HCT116 (cell line): Measurements from ENCODE around the gene TMEM91. TPM values are rescaled to one million over a fixed set of nuclear protein-coding genes. Genes with fewer than 3 reads are reported as not detected.
A peak's percentile ranks its signal among the peaks of the same experiment; 100 is the strongest.

Experiments
- ATAC-seq: fragments of 200-7000 bp; cut with Tn5 transposase; 2 replicates; pipeline ENCODE4 v1.9.1; 2020; ENCODE audit warnings: mild to moderate bottlenecking, moderate library complexity
- BruUV-seq: library from RNA; stranded (reverse); fragments of 400-500 nt; replicated peaks from 2 replicates; lab custom pipeline; 2021; lab: Mats Ljungman, UMichigan
- CTCF ChIA-PET: fragments of 300-600 bp; sonication (Branson Sonifier 250); formaldehyde crosslinking; loops from one replicate; lab custom pipeline; 2021; ENCODE audit warnings: antibody characterized with exemption; lab: Charles Lee
- POLR2A ChIA-PET: fragments of 300-600, 350-600 bp; sonication (Branson Sonifier 250); formaldehyde crosslinking; loops from one replicate; lab custom pipeline; 2021; ENCODE audit warnings: antibody characterized with exemption; lab: Charles Lee
- RAD21 ChIA-PET, 2 experiments: fragments of 300-600 bp; sonication (Branson Sonifier 250); formaldehyde crosslinking; loops; one replicate each; lab custom pipeline; 2023; ENCODE audit warnings: low total read pairs in 2 of 2; ENCODE audit not compliant: uncharacterized antibody in 2 of 2, unreplicated experiment in 2 of 2, low non-redundant PET in 1 of 2; lab: Charles Lee
- DNase-seq: peaks from one replicate; pipeline ENCODE4 v3.0.0-alpha.2; 2010; ENCODE audit warnings: low read depth, low spot score
- H2AFZ ChIP-seq: fragments of 200-600 bp; shearing (Covaris generic), sonication (generic); 2 replicates; pipeline ENCODE4 v1.6.1; 2017; ENCODE audit warnings: low read depth, mixed run types, mixed read lengths, antibody characterized with exemption, low read length; ENCODE audit not compliant: poor library complexity, severe bottlenecking
- H3K27ac ChIP-seq: 2 replicates; pipeline ENCODE4 v1.5.1; 2012; ENCODE audit warnings: low read depth, low read length
- H3K27me3 ChIP-seq: fragments of 200-600 bp; sonication (generic); 2 replicates; pipeline ENCODE4 v1.6.1; 2016; ENCODE audit warnings: mixed run types, low read length, mixed read lengths; ENCODE audit not compliant: insufficient read depth
- H3K36me3 ChIP-seq, 2 experiments: fragments of 200-500 bp in 1 of 2; fragments of 200-600 bp in 1 of 2; sonication (Bioruptor generic) in 1 of 2; sonication (generic) in 1 of 2; 2 replicates each; pipeline versions ENCODE4 v1.5.1 to v1.6.1; 2014 to 2016; ENCODE audit warnings: low read length in 2 of 2, inconsistent platforms in 1 of 2, mixed read lengths in 1 of 2, mixed run types in 1 of 2; ENCODE audit not compliant: insufficient read depth in 2 of 2, control insufficient read depth in 1 of 2
- H3K4me1 ChIP-seq, 2 experiments: fragments of 200-600 bp in 1 of 2; sonication (generic) in 1 of 2; 2 replicates each; pipeline versions ENCODE4 v1.5.1 to v1.6.1; 2012 to 2017; ENCODE audit warnings: low read length in 2 of 2, inconsistent platforms in 1 of 2, mild to moderate bottlenecking in 1 of 2, mixed read lengths in 1 of 2, mixed run types in 1 of 2, moderate library complexity in 1 of 2; ENCODE audit not compliant: insufficient read depth in 2 of 2, control insufficient read depth in 1 of 2
- H3K4me2 ChIP-seq: fragments of 200-600 bp; sonication (generic); 2 replicates; pipeline ENCODE4 v1.6.1; 2017; ENCODE audit warnings: mixed run types, low read length, mixed read lengths
- H3K4me3 ChIP-seq, 2 experiments: fragments of 200-600 bp in 1 of 2; sonication (generic) in 1 of 2; replicated peaks in 1 of 2; 2 replicates each; pipeline ENCODE4 v1.5.1; 2011 to 2016; ENCODE audit warnings: low read length in 2 of 2, control low read depth in 1 of 2, low read depth in 1 of 2, mild to moderate bottlenecking in 1 of 2, mixed read lengths in 1 of 2, mixed run types in 1 of 2
- H3K79me2 ChIP-seq: fragments of 200-600 bp; sonication (generic); 2 replicates; pipeline ENCODE4 v1.6.1; 2017; ENCODE audit warnings: mild to moderate bottlenecking, mixed run types, low read length, moderate library complexity, mixed read lengths; ENCODE audit not compliant: insufficient read depth
- H3K9ac ChIP-seq: fragments of 200-600 bp; sonication (generic); 2 replicates; pipeline ENCODE4 v1.6.1; 2016; ENCODE audit warnings: low read length, mixed read lengths
- H3K9me2 ChIP-seq: fragments of 200-600 bp; sonication (generic), shearing (Covaris generic); 2 replicates; pipeline ENCODE4 v1.6.1; 2017; ENCODE audit warnings: mixed run types, mild to moderate bottlenecking, moderate library complexity; ENCODE audit not compliant: insufficient read depth
- H3K9me3 ChIP-seq, 2 experiments: fragments of 200-500 bp in 1 of 2; fragments of 200-600 bp in 1 of 2; sonication (Bioruptor generic) in 1 of 2; sonication (generic) in 1 of 2; 2 replicates each; pipeline ENCODE4 v1.6.1; 2014 to 2017; ENCODE audit warnings: low read length in 2 of 2, mixed read lengths in 2 of 2, inconsistent platforms in 1 of 2, low read depth in 1 of 2, mild to moderate bottlenecking in 1 of 2, mixed run types in 1 of 2, moderate library complexity in 1 of 2; ENCODE audit not compliant: control insufficient read depth in 1 of 2, insufficient read depth in 1 of 2
- H4K20me1 ChIP-seq: fragments of 200-600 bp; sonication (generic), shearing (Covaris generic); 2 replicates; pipeline ENCODE4 v1.6.1; 2017; ENCODE audit warnings: mixed run types, mild to moderate bottlenecking, moderate library complexity; ENCODE audit not compliant: insufficient read depth
- CBX3 ChIP-seq: IDR thresholded peaks from 2 replicates; pipeline ENCODE4 v1.6.1; 2012; ENCODE audit warnings: low read depth
- CEBPB ChIP-seq: IDR thresholded peaks from 2 replicates; pipeline ENCODE4 v1.6.1; 2012; ENCODE audit warnings: low read depth
- EGR1 ChIP-seq: IDR thresholded peaks from 2 replicates; pipeline ENCODE4 v1.6.1; 2012; ENCODE audit warnings: low read depth
- ELF1 ChIP-seq: IDR thresholded peaks from 2 replicates; pipeline ENCODE4 v1.6.1; 2012; ENCODE audit warnings: low read depth, borderline replicate concordance
- EZH2 ChIP-seq: fragments of 200-600 bp; sonication (generic); IDR thresholded peaks from 2 replicates; pipeline ENCODE4 v1.6.1; 2017; ENCODE audit warnings: antibody characterized with exemption, mixed run types
- EZH2phosphoT487 ChIP-seq: fragments of 200-600 bp; IDR thresholded peaks from 2 replicates; pipeline ENCODE4 v1.6.1; 2018; ENCODE audit warnings: antibody characterized with exemption, borderline replicate concordance
- FOSL1 ChIP-seq: IDR thresholded peaks from 2 replicates; pipeline ENCODE4 v1.6.1; 2012; ENCODE audit warnings: low read depth
- POLR2A ChIP-seq: IDR thresholded peaks from 2 replicates; pipeline ENCODE4 v1.7.0; 2011; ENCODE audit warnings: borderline replicate concordance; ENCODE audit not compliant: insufficient read depth, insufficient read length; ENCODE audit errors: extremely low read depth
- POLR2AphosphoS5 ChIP-seq: IDR thresholded peaks from 2 replicates; pipeline ENCODE4 v1.6.1; 2011; ENCODE audit warnings: mild to moderate bottlenecking, low read depth, low read length, moderate library complexity
- RAD21 ChIP-seq: IDR thresholded peaks from 2 replicates; pipeline ENCODE4 v1.6.1; 2012; ENCODE audit warnings: low read depth, mild to moderate bottlenecking
- SP1 ChIP-seq: IDR thresholded peaks from 2 replicates; pipeline ENCODE4 v1.6.1; 2012; ENCODE audit warnings: low read depth
- TCF7L2 ChIP-seq: IDR thresholded peaks from 2 replicates; pipeline ENCODE4 v1.7.0; 2011; ENCODE audit warnings: borderline replicate concordance, inconsistent platforms; ENCODE audit not compliant: insufficient read depth, insufficient read length; ENCODE audit errors: extremely low read depth
- YY1 ChIP-seq: IDR thresholded peaks from 2 replicates; pipeline ENCODE4 v1.6.1; 2011; ENCODE audit warnings: low read length, low read depth, moderate library complexity, mild to moderate bottlenecking; ENCODE audit not compliant: insufficient replicate concordance; ENCODE audit errors: extremely low read depth
- ZFX ChIP-seq: fragments of 450-650 bp; IDR thresholded peaks from 2 replicates; pipeline ENCODE4 v1.6.1; 2017
- ZNF274 ChIP-seq: fragments of 200-500 bp; sonication (Bioruptor generic); IDR thresholded peaks from 2 replicates; pipeline ENCODE4 v1.6.1; 2014; ENCODE audit warnings: mild to moderate bottlenecking, low read depth, low read length, inconsistent platforms
- intact Hi-C: fragments of 100-400 bp; cut with micrococcal nuclease; formaldehyde crosslinking; loops from 2 replicates; pipeline ENCODE4 v1.10.0; 2022
- total RNA-seq: library from RNA; stranded (reverse); gene quantifications from one replicate; pipeline ENCODE4 v1.2.1, GENCODE V29; 2021; ENCODE audit not compliant: unreplicated experiment
- TF ChIP-seq, protein P1 (sequence below): IDR thresholded peaks from 2 replicates; pipeline ENCODE4 v1.6.1; 2011; ENCODE audit warnings: mild to moderate bottlenecking, low read length, moderate library complexity; ENCODE audit not compliant: insufficient replicate concordance; ENCODE audit errors: extremely low read depth
- TF ChIP-seq, protein P2 (sequence below): IDR thresholded peaks from 2 replicates; pipeline ENCODE4 v1.6.1; 2012
- TF ChIP-seq, protein P3 (sequence below): IDR thresholded peaks from 2 replicates; pipeline ENCODE4 v1.6.1; 2012
- TF ChIP-seq, protein P4 (sequence below): IDR thresholded peaks from 2 replicates; pipeline ENCODE4 v1.6.1; 2012; ENCODE audit warnings: low read depth
- TF ChIP-seq, protein P5 (sequence below), 3 experiments: fragments of 200-600 bp in 1 of 3; sonication (generic) in 1 of 3; IDR thresholded peaks in 2 of 3; conservative IDR thresholded peaks in 1 of 3; 2 replicates each; pipeline ENCODE4 v1.5.1; 2012 to 2017; ENCODE audit warnings: low read depth in 2 of 3, low read length in 2 of 3, antibody characterized with exemption in 1 of 3, borderline replicate concordance in 1 of 3, control low read depth in 1 of 3, mild to moderate bottlenecking in 1 of 3, mixed read lengths in 1 of 3, mixed run types in 1 of 3, moderate library complexity in 1 of 3; ENCODE audit not compliant: insufficient read depth in 1 of 3

The TMEM91 gene
- total RNA-seq, 1 experiment from 2014 or later = 4.4 TPM

DNA sequence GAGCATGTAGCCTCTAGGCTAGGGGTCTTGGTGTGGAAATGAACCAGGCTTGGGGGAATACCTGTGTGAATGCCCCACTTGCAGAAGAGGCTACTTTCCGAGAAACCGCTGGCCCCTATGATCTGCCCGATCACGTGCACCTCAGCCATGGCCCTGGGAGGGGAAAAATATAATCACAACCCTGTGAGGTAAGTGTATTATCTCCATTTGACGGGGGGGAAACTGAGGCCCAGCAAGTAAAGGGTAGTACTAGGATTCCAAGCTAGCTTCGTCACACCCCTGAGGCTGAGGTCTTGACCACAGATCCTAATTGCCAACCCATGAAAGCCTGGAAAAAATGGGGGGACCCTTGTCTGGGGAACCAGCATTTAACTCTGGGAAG, 13.0 kb upstream of the TMEM91 start:
- H3K4me1 ChIP-seq = peaks cover 8 to 44% of the 10 kb centered on the region in 2 experiments; a peak in 3 of 4 replicates
- BruUV-seq = TSS peak; percentile 79
- intact Hi-C loops = no loop called here

More for the DNA sequence above, 13.0 kb upstream of the TMEM91 start:
- ATAC-seq = no peak
- no peak for DNase-seq
- no peaks in the 10 kb centered on the region for H4K20me1 ChIP-seq
- H3K4me3 ChIP-seq = peak overlapping the region; percentile 69 to 70
- H3K36me3 ChIP-seq = no peaks in the 10 kb centered on the region
- H2AFZ ChIP-seq = no peak overlapping the region
- H3K9ac ChIP-seq = peak overlapping the region; percentile 77
- peaks cover 12% of the 10 kb centered on the region; the same call in 1 of the 2 replicates for H3K79me2 ChIP-seq
- no peaks in the 10 kb centered on the region for H3K9me3 ChIP-seq
- peak overlapping the region; percentile 89 for H3K4me2 ChIP-seq
- no peak for TF ChIP-seq TCF7L2
- no peak for TF ChIP-seq POLR2A
- TF ChIP-seq, protein P1, sequence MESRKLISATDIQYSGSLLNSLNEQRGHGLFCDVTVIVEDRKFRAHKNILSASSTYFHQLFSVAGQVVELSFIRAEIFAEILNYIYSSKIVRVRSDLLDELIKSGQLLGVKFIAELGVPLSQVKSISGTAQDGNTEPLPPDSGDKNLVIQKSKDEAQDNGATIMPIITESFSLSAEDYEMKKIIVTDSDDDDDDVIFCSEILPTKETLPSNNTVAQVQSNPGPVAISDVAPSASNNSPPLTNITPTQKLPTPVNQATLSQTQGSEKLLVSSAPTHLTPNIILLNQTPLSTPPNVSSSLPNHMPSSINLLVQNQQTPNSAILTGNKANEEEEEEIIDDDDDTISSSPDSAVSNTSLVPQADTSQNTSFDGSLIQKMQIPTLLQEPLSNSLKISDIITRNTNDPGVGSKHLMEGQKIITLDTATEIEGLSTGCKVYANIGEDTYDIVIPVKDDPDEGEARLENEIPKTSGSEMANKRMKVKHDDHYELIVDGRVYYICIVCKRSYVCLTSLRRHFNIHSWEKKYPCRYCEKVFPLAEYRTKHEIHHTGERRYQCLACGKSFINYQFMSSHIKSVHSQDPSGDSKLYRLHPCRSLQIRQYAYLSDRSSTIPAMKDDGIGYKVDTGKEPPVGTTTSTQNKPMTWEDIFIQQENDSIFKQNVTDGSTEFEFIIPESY = no peak
- TF ChIP-seq, protein P2, sequence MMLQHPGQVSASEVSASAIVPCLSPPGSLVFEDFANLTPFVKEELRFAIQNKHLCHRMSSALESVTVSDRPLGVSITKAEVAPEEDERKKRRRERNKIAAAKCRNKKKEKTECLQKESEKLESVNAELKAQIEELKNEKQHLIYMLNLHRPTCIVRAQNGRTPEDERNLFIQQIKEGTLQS = no peak
- TF ChIP-seq CEBPB = no peak
- no peak for TF ChIP-seq ZFX
- TF ChIP-seq, protein P3, sequence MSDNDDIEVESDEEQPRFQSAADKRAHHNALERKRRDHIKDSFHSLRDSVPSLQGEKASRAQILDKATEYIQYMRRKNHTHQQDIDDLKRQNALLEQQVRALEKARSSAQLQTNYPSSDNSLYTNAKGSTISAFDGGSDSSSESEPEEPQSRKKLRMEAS = no peak
- no peak for TF ChIP-seq EGR1
- TF ChIP-seq YY1 = no peak
- no peak for TF ChIP-seq EZH2phosphoT487
- TF ChIP-seq CBX3 = no peak
- no peak for TF ChIP-seq FOSL1
- no peak for TF ChIP-seq ELF1
- TF ChIP-seq, protein P4, sequence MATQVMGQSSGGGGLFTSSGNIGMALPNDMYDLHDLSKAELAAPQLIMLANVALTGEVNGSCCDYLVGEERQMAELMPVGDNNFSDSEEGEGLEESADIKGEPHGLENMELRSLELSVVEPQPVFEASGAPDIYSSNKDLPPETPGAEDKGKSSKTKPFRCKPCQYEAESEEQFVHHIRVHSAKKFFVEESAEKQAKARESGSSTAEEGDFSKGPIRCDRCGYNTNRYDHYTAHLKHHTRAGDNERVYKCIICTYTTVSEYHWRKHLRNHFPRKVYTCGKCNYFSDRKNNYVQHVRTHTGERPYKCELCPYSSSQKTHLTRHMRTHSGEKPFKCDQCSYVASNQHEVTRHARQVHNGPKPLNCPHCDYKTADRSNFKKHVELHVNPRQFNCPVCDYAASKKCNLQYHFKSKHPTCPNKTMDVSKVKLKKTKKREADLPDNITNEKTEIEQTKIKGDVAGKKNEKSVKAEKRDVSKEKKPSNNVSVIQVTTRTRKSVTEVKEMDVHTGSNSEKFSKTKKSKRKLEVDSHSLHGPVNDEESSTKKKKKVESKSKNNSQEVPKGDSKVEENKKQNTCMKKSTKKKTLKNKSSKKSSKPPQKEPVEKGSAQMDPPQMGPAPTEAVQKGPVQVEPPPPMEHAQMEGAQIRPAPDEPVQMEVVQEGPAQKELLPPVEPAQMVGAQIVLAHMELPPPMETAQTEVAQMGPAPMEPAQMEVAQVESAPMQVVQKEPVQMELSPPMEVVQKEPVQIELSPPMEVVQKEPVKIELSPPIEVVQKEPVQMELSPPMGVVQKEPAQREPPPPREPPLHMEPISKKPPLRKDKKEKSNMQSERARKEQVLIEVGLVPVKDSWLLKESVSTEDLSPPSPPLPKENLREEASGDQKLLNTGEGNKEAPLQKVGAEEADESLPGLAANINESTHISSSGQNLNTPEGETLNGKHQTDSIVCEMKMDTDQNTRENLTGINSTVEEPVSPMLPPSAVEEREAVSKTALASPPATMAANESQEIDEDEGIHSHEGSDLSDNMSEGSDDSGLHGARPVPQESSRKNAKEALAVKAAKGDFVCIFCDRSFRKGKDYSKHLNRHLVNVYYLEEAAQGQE = no peak
- TF ChIP-seq EZH2 = no peak
- no peak for TF ChIP-seq RAD21
- TF ChIP-seq SP1 = no peak
- TF ChIP-seq POLR2AphosphoS5 = no peak
- TF ChIP-seq, protein P5, sequence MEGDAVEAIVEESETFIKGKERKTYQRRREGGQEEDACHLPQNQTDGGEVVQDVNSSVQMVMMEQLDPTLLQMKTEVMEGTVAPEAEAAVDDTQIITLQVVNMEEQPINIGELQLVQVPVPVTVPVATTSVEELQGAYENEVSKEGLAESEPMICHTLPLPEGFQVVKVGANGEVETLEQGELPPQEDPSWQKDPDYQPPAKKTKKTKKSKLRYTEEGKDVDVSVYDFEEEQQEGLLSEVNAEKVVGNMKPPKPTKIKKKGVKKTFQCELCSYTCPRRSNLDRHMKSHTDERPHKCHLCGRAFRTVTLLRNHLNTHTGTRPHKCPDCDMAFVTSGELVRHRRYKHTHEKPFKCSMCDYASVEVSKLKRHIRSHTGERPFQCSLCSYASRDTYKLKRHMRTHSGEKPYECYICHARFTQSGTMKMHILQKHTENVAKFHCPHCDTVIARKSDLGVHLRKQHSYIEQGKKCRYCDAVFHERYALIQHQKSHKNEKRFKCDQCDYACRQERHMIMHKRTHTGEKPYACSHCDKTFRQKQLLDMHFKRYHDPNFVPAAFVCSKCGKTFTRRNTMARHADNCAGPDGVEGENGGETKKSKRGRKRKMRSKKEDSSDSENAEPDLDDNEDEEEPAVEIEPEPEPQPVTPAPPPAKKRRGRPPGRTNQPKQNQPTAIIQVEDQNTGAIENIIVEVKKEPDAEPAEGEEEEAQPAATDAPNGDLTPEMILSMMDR (IDR thresholded peaks at IDR 0.05 in 2 of 3, conservative IDR thresholded peaks at IDR 0.05 in 1 of 3; ENCODE audit: borderline replicate concordance in 1 of 3, insufficient read depth in 1 of 3, low read depth in 2 of 3, low read length in 2 of 3) = no peak
- no peak for TF ChIP-seq ZNF274
- peak overlapping the region; percentile 89 for H3K27ac ChIP-seq
- POLR2A ChIA-PET = interaction anchor here (0.9 to 2.1 kb wide), 6 partner anchors 8 to 521 kb away, joined by 3 to 13 read pairs (median 4); partner anchors contain the start of gene DMAC2
- no peaks in the 10 kb centered on the region for H3K27me3 ChIP-seq
- RAD21 ChIA-PET = no interaction called here
- CTCF ChIA-PET = interaction anchor here (1.1 to 3.3 kb wide), 6 partner anchors 10 to 207 kb away, joined by 3 to 54 read pairs (median 5); partner anchors contain the start of gene TGFB1
- no peaks in the 10 kb centered on the region for H3K9me2 ChIP-seq
